Measurements from ENCODE around the gene CCN6. TPM values are rescaled to one million over a fixed set of nuclear protein-coding genes. Genes with fewer than 3 reads are reported as not detected.

The CCN6 gene
- total RNA-seq, 1 experiment from 2014 or later, result not detected

GRCh38 chr6:112113431-112113830 is 59.5 kb downstream of the CCN6 start:
- peaks cover 0 to 12% of the 10 kb centered on the region in 2 experiments; a peak in 2 of 4 replicates for H3K4me1 ChIP-seq (ENCODE audit: control insufficient read depth in 1 of 2, insufficient read depth in 2 of 2, low read length in 2 of 2)
- no peaks in the 10 kb centered on the region for H3K79me2 ChIP-seq (ENCODE audit: insufficient read depth, low read length)
- H3K27ac ChIP-seq (ENCODE audit: low read depth, low read length), result no peak overlapping the region
- H3K9ac ChIP-seq (ENCODE audit: low read length), result no peak overlapping the region
- ATAC-seq (no peak), DNase-seq (ENCODE audit: low read depth, low spot score) (no peak)
- H3K4me3 ChIP-seq (replicated peaks in 1 of 2; ENCODE audit: low read depth in 1 of 2, low read length in 2 of 2), result no peak overlapping the region
- H3K9me2 ChIP-seq (ENCODE audit: insufficient read depth), result no peaks in the 10 kb centered on the region
- no peaks in the 10 kb centered on the region for H4K20me1 ChIP-seq (ENCODE audit: insufficient read depth)
- BruUV-seq (replicated peaks), result no TSS peak
- no peak overlapping the region for H2AFZ ChIP-seq (ENCODE audit: low read depth, low read length, poor library complexity, severe bottlenecking)
- H3K36me3 ChIP-seq (ENCODE audit: control insufficient read depth in 1 of 2, insufficient read depth in 2 of 2, low read length in 2 of 2), result no peaks in the 10 kb centered on the region
- H3K9me3 ChIP-seq (ENCODE audit: control insufficient read depth in 1 of 2, insufficient read depth in 1 of 2, low read depth in 1 of 2, low read length in 2 of 2), result no peaks in the 10 kb centered on the region
- intact Hi-C loops (cut with micrococcal nuclease), result no loop called here
- no peaks in the 10 kb centered on the region for H3K27me3 ChIP-seq (ENCODE audit: insufficient read depth, low read length)
- POLR2A ChIA-PET, result no interaction called here
- no peak for TF ChIP-seq SIN3A (IDR thresholded peaks at IDR 0.05; ENCODE audit: low read depth)
- TF ChIP-seq POLR2AphosphoS5 (IDR thresholded peaks at IDR 0.05; ENCODE audit: low read depth, low read length), result no peak
- no peak for TF ChIP-seq ELF1 (IDR thresholded peaks at IDR 0.05; ENCODE audit: borderline replicate concordance, low read depth)
- TF ChIP-seq CEBPB (IDR thresholded peaks at IDR 0.05; ENCODE audit: low read depth), result no peak
- no peak for TF ChIP-seq ZFX (IDR thresholded peaks at IDR 0.05)
- no peak for TF ChIP-seq SP1 (IDR thresholded peaks at IDR 0.05; ENCODE audit: low read depth)
- TF ChIP-seq, protein P1, sequence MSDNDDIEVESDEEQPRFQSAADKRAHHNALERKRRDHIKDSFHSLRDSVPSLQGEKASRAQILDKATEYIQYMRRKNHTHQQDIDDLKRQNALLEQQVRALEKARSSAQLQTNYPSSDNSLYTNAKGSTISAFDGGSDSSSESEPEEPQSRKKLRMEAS (IDR thresholded peaks at IDR 0.05), result no peak
- TF ChIP-seq POLR2A (IDR thresholded peaks at IDR 0.05; ENCODE audit: borderline replicate concordance, extremely low read depth, insufficient read depth, insufficient read length), result no peak
- TF ChIP-seq EZH2phosphoT487 (IDR thresholded peaks at IDR 0.05; ENCODE audit: borderline replicate concordance), result no peak
- CTCF ChIA-PET, result no interaction called here
- no peak overlapping the region for H3K4me2 ChIP-seq (ENCODE audit: low read length)
- RAD21 ChIA-PET (ENCODE audit: low non-redundant PET in 1 of 2, low total read pairs in 2 of 2, uncharacterized antibody in 2 of 2, unreplicated experiment in 2 of 2), result no interaction called here

GRCh38 chr6:112113918-112114317 is 60.0 kb downstream of the CCN6 start:
- Histone ChIP-seq H3K4me2 (ENCODE audit: low read length) (no peak overlapping the region), H3K27me3 (ENCODE audit: insufficient read depth, low read length) (no peaks in the 10 kb centered on the region), H3K36me3 (ENCODE audit: control insufficient read depth in 1 of 2, insufficient read depth in 2 of 2, low read length in 2 of 2) (no peaks in the 10 kb centered on the region), H4K20me1 (ENCODE audit: insufficient read depth) (no peaks in the 10 kb centered on the region), H3K9me3 (ENCODE audit: control insufficient read depth in 1 of 2, insufficient read depth in 1 of 2, low read depth in 1 of 2, low read length in 2 of 2) (no peaks in the 10 kb centered on the region), H3K4me1 (ENCODE audit: control insufficient read depth in 1 of 2, insufficient read depth in 2 of 2, low read length in 2 of 2) (peaks cover 0 to 12% of the 10 kb centered on the region in 2 experiments; a peak in 2 of 4 replicates), H2AFZ (ENCODE audit: low read depth, low read length, poor library complexity, severe bottlenecking) (no peak overlapping the region), H3K27ac (ENCODE audit: low read depth, low read length) (no peak overlapping the region), H3K4me3 (replicated peaks in 1 of 2; ENCODE audit: low read depth in 1 of 2, low read length in 2 of 2) (no peak overlapping the region), H3K9ac (ENCODE audit: low read length) (no peak overlapping the region), H3K9me2 (ENCODE audit: insufficient read depth) (no peaks in the 10 kb centered on the region), H3K79me2 (ENCODE audit: insufficient read depth, low read length) (no peaks in the 10 kb centered on the region)
- ChIA-PET POLR2A (no interaction called here), CTCF (no interaction called here), RAD21 (ENCODE audit: low non-redundant PET in 1 of 2, low total read pairs in 2 of 2, uncharacterized antibody in 2 of 2, unreplicated experiment in 2 of 2) (no interaction called here)
- intact Hi-C loops (cut with micrococcal nuclease), result no loop called here
- DNase-seq (ENCODE audit: low read depth, low spot score) (no peak), ATAC-seq (no peak)
- no TSS peak for BruUV-seq (replicated peaks)
- TF ChIP-seq REST (IDR thresholded peaks at IDR 0.05; ENCODE audit: low read depth) (no peak), EZH2 (IDR thresholded peaks at IDR 0.05) (no peak), EZH2phosphoT487 (IDR thresholded peaks at IDR 0.05; ENCODE audit: borderline replicate concordance) (no peak), ZNF274 (IDR thresholded peaks at IDR 0.05; ENCODE audit: low read depth, low read length) (no peak), FOSL1 (IDR thresholded peaks at IDR 0.05; ENCODE audit: low read depth) (no peak), YY1 (IDR thresholded peaks at IDR 0.05; ENCODE audit: extremely low read depth, insufficient replicate concordance, low read depth, low read length) (no peak), TCF7L2 (IDR thresholded peaks at IDR 0.05; ENCODE audit: borderline replicate concordance, extremely low read depth, insufficient read depth, insufficient read length) (no peak), CBX3 (IDR thresholded peaks at IDR 0.05; ENCODE audit: low read depth) (no peak)
- TF ChIP-seq, protein P2, sequence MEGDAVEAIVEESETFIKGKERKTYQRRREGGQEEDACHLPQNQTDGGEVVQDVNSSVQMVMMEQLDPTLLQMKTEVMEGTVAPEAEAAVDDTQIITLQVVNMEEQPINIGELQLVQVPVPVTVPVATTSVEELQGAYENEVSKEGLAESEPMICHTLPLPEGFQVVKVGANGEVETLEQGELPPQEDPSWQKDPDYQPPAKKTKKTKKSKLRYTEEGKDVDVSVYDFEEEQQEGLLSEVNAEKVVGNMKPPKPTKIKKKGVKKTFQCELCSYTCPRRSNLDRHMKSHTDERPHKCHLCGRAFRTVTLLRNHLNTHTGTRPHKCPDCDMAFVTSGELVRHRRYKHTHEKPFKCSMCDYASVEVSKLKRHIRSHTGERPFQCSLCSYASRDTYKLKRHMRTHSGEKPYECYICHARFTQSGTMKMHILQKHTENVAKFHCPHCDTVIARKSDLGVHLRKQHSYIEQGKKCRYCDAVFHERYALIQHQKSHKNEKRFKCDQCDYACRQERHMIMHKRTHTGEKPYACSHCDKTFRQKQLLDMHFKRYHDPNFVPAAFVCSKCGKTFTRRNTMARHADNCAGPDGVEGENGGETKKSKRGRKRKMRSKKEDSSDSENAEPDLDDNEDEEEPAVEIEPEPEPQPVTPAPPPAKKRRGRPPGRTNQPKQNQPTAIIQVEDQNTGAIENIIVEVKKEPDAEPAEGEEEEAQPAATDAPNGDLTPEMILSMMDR (IDR thresholded peaks at IDR 0.05 in 2 of 3, conservative IDR thresholded peaks at IDR 0.05 in 1 of 3; ENCODE audit: borderline replicate concordance in 1 of 3, insufficient read depth in 1 of 3, low read depth in 2 of 3, low read length in 2 of 3), result no peak

All from HCT116 (cell line).